K562 (cell line): ENCODE results near the gene WDR1. TPM values are rescaled to one million over a fixed set of nuclear protein-coding genes. Genes with fewer than 3 reads are reported as not detected.

ENCODE experiments used
- ATAC-seq: fragments of 200-7000 bp; cut with Tn5 transposase; 3 replicates; pipeline ENCODE4 v1.9.1; 2020; ENCODE audit warnings: moderate library complexity
- BruUV-seq: library from RNA; stranded (reverse); fragments of 400-500 nt; replicated peaks from 2 replicates; lab custom pipeline; 2021; lab: Mats Ljungman, UMichigan
- CTCF ChIA-PET: fragments of 300-600 bp; formaldehyde crosslinking; extraction: SDS; loops from one replicate; lab custom pipeline; 2021; ENCODE audit warnings: low intra/inter-chr PET ratio; lab: Yijun Ruan, JAX
- POLR2A ChIA-PET: fragments of 300-600, 350-650 bp; sonication (Branson Sonifier 250); formaldehyde crosslinking; extraction: SDS; loops from one replicate; lab custom pipeline; 2021; ENCODE audit warnings: antibody characterized with exemption, inconsistent platforms; lab: Yijun Ruan, JAX
- DNase-seq, 4 experiments: peaks; one replicate each; pipeline versions ENCODE4 v3.0.0 to v3.0.0-alpha.2; 2011 to 2018; ENCODE audit warnings: low spot score in 3 of 4, mixed read lengths in 3 of 4; ENCODE audit errors: extremely low read depth in 1 of 4
- FAIRE-seq: peaks from 2 replicates; lab custom pipeline; 2011; peaks lifted over from hg19 to GRCh38; lab: Jason Lieb, UNC
- H2AFZ ChIP-seq: 2 replicates; pipeline ENCODE4 v1.6.0; 2011; ENCODE audit warnings: low read depth, low read length, control low read depth, inconsistent platforms
- H3K27ac ChIP-seq: fragments of 200-600 bp; 3 replicates; pipeline ENCODE4 v1.8.0; 2011; ENCODE audit warnings: low read depth, mild to moderate bottlenecking, control low read depth, inconsistent platforms, low read length, moderate library complexity, mixed read lengths; ENCODE audit errors: extremely low read depth
- H3K27me3 ChIP-seq, 2 experiments: fragments of 300-600 bp in 1 of 2; 2 replicates in 1 of 2; 3 replicates in 1 of 2; pipeline versions ENCODE4 v1.6.0 to v1.8.0; 2011; ENCODE audit warnings: inconsistent platforms in 2 of 2, low read length in 2 of 2, mild to moderate bottlenecking in 1 of 2, mixed read lengths in 1 of 2, moderate library complexity in 1 of 2; ENCODE audit not compliant: control insufficient read depth in 2 of 2, insufficient read depth in 2 of 2
- H3K36me3 ChIP-seq: fragments of 300-600 bp; 3 replicates; pipeline ENCODE4 v1.8.0; 2011; ENCODE audit warnings: mild to moderate bottlenecking, low read length, inconsistent platforms; ENCODE audit not compliant: control insufficient read depth, insufficient read depth
- H3K4me1 ChIP-seq, 2 experiments: fragments of 200-600 bp in 1 of 2; replicated peaks in 1 of 2; 2 replicates in 1 of 2; 3 replicates in 1 of 2; pipeline versions ENCODE4 v1.5.1 to v1.8.0; 2011; ENCODE audit warnings: inconsistent platforms in 2 of 2, low read length in 2 of 2, mild to moderate bottlenecking in 1 of 2, mixed read lengths in 1 of 2, moderate library complexity in 1 of 2; ENCODE audit not compliant: control insufficient read depth in 2 of 2, insufficient read depth in 2 of 2
- H3K4me2 ChIP-seq: 2 replicates; pipeline ENCODE4 v1.6.1; 2011; ENCODE audit warnings: low read length, control low read depth, inconsistent platforms, mixed read lengths; ENCODE audit not compliant: insufficient read depth
- H3K4me3 ChIP-seq: fragments of 200-600 bp; sonication (generic), shearing (Covaris generic); 2 replicates; pipeline ENCODE4 v1.5.1; 2016; ENCODE audit warnings: control low read depth, inconsistent platforms
- H3K79me2 ChIP-seq: fragments of 200-600 bp; 3 replicates; pipeline ENCODE4 v1.8.0; 2011; ENCODE audit warnings: low read length, inconsistent platforms; ENCODE audit not compliant: control insufficient read depth, insufficient read depth
- H3K9ac ChIP-seq, 2 experiments: 2 replicates each; pipeline versions ENCODE4 v1.6.0 to v1.6.1; 2011; ENCODE audit warnings: low read depth in 2 of 2, low read length in 2 of 2, control low read depth in 1 of 2, inconsistent platforms in 1 of 2, mild to moderate bottlenecking in 1 of 2, mixed read lengths in 1 of 2; ENCODE audit not compliant: insufficient read depth in 1 of 2
- H3K9me1 ChIP-seq: one replicate; pipeline ENCODE4 v1.6.0; 2011; ENCODE audit warnings: inconsistent platforms, mild to moderate bottlenecking, low read length, moderate library complexity; ENCODE audit not compliant: control insufficient read depth, insufficient read depth
- H3K9me3 ChIP-seq: replicated peaks from 2 replicates; pipeline ENCODE4 v1.5.1; 2011; ENCODE audit warnings: low read depth, low read length, inconsistent platforms; ENCODE audit not compliant: control insufficient read depth, insufficient read depth
- H4K20me1 ChIP-seq: replicated peaks from 2 replicates; pipeline ENCODE4 v1.6.1; 2011; ENCODE audit warnings: low read length, inconsistent platforms, mixed read lengths; ENCODE audit not compliant: control insufficient read depth, insufficient read depth
- BMI1 ChIP-seq: fragments of 150-350 bp; IDR thresholded peaks from 2 replicates; pipeline ENCODE4 v1.6.1; 2014; ENCODE audit warnings: low read length
- JUND ChIP-seq, 2 experiments: IDR thresholded peaks; 2 replicates in 1 of 2; 3 replicates in 1 of 2; pipeline ENCODE4 v1.6.1; 2011; ENCODE audit warnings: borderline replicate concordance in 2 of 2, low read depth in 2 of 2, low read length in 2 of 2, improper control_type of control experiment in 1 of 2, missing biosample characterization in 1 of 2, missing genetic modification characterization in 1 of 2, missing genetic modification reagents in 1 of 2
- MXI1 ChIP-seq: IDR thresholded peaks from 2 replicates; pipeline ENCODE4 v1.6.1; 2011; ENCODE audit warnings: low read depth, mild to moderate bottlenecking, improper control_type of control experiment, low read length
- RNF219 ChIP-seq: fragments of 250-450 bp; sonication (Bioruptor Pico); IDR thresholded peaks from 2 replicates; pipeline ENCODE4 v1.5.0; 2022; ENCODE audit warnings: mild to moderate bottlenecking
- TSC22D4 ChIP-seq: fragments of 450-650 bp; IDR thresholded peaks from 2 replicates; pipeline ENCODE4 v1.6.1; 2016; ENCODE audit warnings: missing genetic modification characterization, missing biosample characterization, control low read depth
- ZBTB49 ChIP-seq: sonication (generic); formaldehyde crosslinking; IDR thresholded peaks from 2 replicates; pipeline ENCODE4 v1.8.0; 2022; ENCODE audit warnings: missing genetic modification reagents, mild to moderate bottlenecking, borderline replicate concordance
- ZNF133 ChIP-seq: fragments of 250-450 bp; sonication (Bioruptor Pico); IDR thresholded peaks from 2 replicates; pipeline ENCODE4 v1.4.0; 2020; ENCODE audit warnings: mild to moderate bottlenecking
- ZNF384 ChIP-seq: IDR thresholded peaks from 2 replicates; pipeline ENCODE4 v1.6.1; 2012; ENCODE audit warnings: low read depth, low read length, improper control_type of control experiment
- WGBS: fragments of 100-300 bp; shearing (Covaris generic); methylation state at CpG from one replicate; pipeline ENCODE4 v1.1.6; 2016; ENCODE audit warnings: low coverage, mixed read lengths; ENCODE audit not compliant: insufficient coverage; ENCODE audit errors: missing lambda C conversion rate; 5-methylcytosine and 5-hydroxymethylcytosine counted together
- in situ Hi-C: fragments of 300-500 bp; cut with MboI; formaldehyde crosslinking; loops from 4 replicates; pipeline ENCODE4 v1.15.0; 2018; ENCODE audit warnings: inconsistent platforms, mixed read lengths
- intact Hi-C: fragments of 100-400 bp; cut with micrococcal nuclease; formaldehyde crosslinking; loops from 2 replicates; pipeline ENCODE4 v1.14.2; 2022
- polyA plus RNA-seq, 8 experiments: library from polyadenylated mRNA; depleted of rRNA in 4 of 8; stranded (reverse) in 5 of 8; unstranded in 3 of 8; fragments of >200 nt; fragmentation: Nextera tagmentation in 2 of 8; fragmentation: Illumina TruSeq in 1 of 8; extraction: Ambion mirVana in 2 of 8; extraction: Trizol in 1 of 8; gene quantifications; 2 replicates each; pipeline versions ENCODE4 v1.2.1 to v1.2.3, GENCODE V29; 2011 to 2014; ENCODE audit warnings: inconsistent platforms in 1 of 8, missing spikeins in 1 of 8
- total RNA-seq, 7 experiments: library from RNA; depleted of rRNA in 6 of 7; stranded (reverse); fragments of >200 nt in 6 of 7; fragmentation: Illumina TruSeq in 2 of 7; extraction: Trizol in 2 of 7; gene quantifications; 2 replicates each; pipeline versions ENCODE4 v1.2.1 to v1.2.3, GENCODE V29; 2011 to 2021; ENCODE audit warnings: low replicate concordance in 1 of 7
- TF ChIP-seq, protein P1 (sequence below): sonication (generic); formaldehyde crosslinking; IDR thresholded peaks from 2 replicates; pipeline ENCODE4 v1.8.1; 2022; ENCODE audit warnings: missing genetic modification reagents

WDR1 gene
- total and polyA plus RNA-seq, 9 of the 15 experiments (the other 6 are each of a cell fraction or from before 2014, with no cell fraction given): 16.1 to 213 (median 125) TPM

GRCh38 chr4:10051517-10052135 is 65.0 kb downstream of the WDR1 start:
- Histone ChIP-seq H2AFZ (no peak overlapping the region), H3K27me3 (peaks cover 22 to 49% of the 10 kb centered on the region in 2 experiments), H3K9me1 (no peaks in the 10 kb centered on the region), H3K27ac (no peak overlapping the region), H3K36me3 (no peaks in the 10 kb centered on the region), H3K4me1 (no peaks in the 10 kb centered on the region), H3K4me2 (no peak overlapping the region), H3K4me3 (no peak overlapping the region), H3K9me3 (no peaks in the 10 kb centered on the region), H4K20me1 (no peaks in the 10 kb centered on the region), H3K9ac (no peak overlapping the region), H3K79me2 (no peaks in the 10 kb centered on the region)
- no TSS peak for BruUV-seq
- TF ChIP-seq ZNF133 (CRISPR knock-in tag) (no peak), ZNF384 (no peak)
- WGBS: 0% methylated on average over 11 of the region's 11 CpGs
- ChIA-PET CTCF (no interaction called here), POLR2A (no interaction called here)
- FAIRE-seq: no peak
- ATAC-seq: no peak
- intact Hi-C loops: no loop called here
- DNase-seq: no peak
- in situ Hi-C loops: no loop called here

DNA sequence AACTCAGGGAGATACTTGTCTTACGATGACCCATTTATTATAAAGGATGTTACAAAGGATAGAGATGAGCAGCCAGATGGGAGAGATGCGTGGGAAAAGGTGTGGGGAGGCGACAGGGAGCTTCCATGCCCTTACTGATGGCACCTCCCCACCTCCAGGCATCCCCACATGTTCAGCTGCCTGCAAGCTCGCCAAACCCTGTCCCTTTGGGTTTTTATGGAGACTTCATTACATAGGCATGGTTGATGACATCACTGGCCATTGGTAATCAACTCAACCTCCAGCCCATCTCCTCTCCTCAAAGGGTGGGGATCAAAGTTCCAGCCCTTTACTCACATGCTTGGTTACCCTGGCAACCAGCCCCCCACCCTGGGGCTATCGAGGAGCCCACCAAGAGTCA is 65.9 kb downstream of the WDR1 start:
- no peaks in the 10 kb centered on the region for H3K36me3 ChIP-seq
- BruUV-seq: no TSS peak
- CTCF ChIA-PET: no interaction called here
- no peaks in the 10 kb centered on the region for H4K20me1 ChIP-seq
- intact Hi-C loops: no loop called here
- no peaks in the 10 kb centered on the region for H3K9me1 ChIP-seq
- 1% methylated on average over 5 of the region's 5 CpGs for WGBS
- H3K4me1 ChIP-seq: no peaks in the 10 kb centered on the region
- no peaks in the 10 kb centered on the region for H3K9me3 ChIP-seq
- H3K79me2 ChIP-seq: no peaks in the 10 kb centered on the region
- no peak overlapping the region for H2AFZ ChIP-seq
- no peak overlapping the region for H3K9ac ChIP-seq
- no peak for FAIRE-seq
- no peak overlapping the region for H3K4me3 ChIP-seq
- H3K27ac ChIP-seq: no peak overlapping the region
- in situ Hi-C loops: no loop called here
- DNase-seq: no peak
- POLR2A ChIA-PET: no interaction called here
- no peak overlapping the region for H3K4me2 ChIP-seq
- peaks cover 22 to 50% of the 10 kb centered on the region in 2 experiments for H3K27me3 ChIP-seq
- ATAC-seq: no peak
- TF ChIP-seq RNF219 (CRISPR knock-in tag) (no peak), TSC22D4 (tag) (no peak), JUND (IDR thresholded peaks at IDR 0.05; ENCODE audit: borderline replicate concordance, low read depth, low read length) (no peak), JUND (tag; IDR thresholded peaks at IDR 0.05; ENCODE audit: borderline replicate concordance, low read depth, low read length) (no peak), BMI1 (no peak), MXI1 (no peak), ZBTB49 (CRISPR knock-in tag) (no peak)
- TF ChIP-seq, protein P1, sequence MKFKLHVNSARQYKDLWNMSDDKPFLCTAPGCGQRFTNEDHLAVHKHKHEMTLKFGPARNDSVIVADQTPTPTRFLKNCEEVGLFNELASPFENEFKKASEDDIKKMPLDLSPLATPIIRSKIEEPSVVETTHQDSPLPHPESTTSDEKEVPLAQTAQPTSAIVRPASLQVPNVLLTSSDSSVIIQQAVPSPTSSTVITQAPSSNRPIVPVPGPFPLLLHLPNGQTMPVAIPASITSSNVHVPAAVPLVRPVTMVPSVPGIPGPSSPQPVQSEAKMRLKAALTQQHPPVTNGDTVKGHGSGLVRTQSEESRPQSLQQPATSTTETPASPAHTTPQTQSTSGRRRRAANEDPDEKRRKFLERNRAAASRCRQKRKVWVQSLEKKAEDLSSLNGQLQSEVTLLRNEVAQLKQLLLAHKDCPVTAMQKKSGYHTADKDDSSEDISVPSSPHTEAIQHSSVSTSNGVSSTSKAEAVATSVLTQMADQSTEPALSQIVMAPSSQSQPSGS (CRISPR knock-in tag): no peak
